ENCODE measurements around the gene PPP1R11. TPM values are rescaled to one million over a fixed set of nuclear protein-coding genes. Genes with fewer than 3 reads are reported as not detected.
"Not testable (repeated sequence)": the region's sequence is repeated elsewhere in the genome, so short reads cannot be mapped to it uniquely, and the experiment has no call there.

The PPP1R11 gene
- total RNA-seq, 4 donors from 2014 or later: 55.3 to 276 (median 79.1) TPM

GRCh38 chr6:30116724-30117123, 49.7 kb downstream of the PPP1R11 start:
- H3K27ac ChIP-seq: no peak overlapping the region
- no peaks in the 10 kb centered on the region for H3K36me3 ChIP-seq
- TF ChIP-seq POLR2AphosphoS5 (IDR thresholded peaks at IDR 0.05) (no peak), EP300 (IDR thresholded peaks at IDR 0.05; ENCODE audit: low read depth) (no peak), POLR2A (IDR thresholded peaks at IDR 0.05) (no peak)
- TF ChIP-seq, protein P1, sequence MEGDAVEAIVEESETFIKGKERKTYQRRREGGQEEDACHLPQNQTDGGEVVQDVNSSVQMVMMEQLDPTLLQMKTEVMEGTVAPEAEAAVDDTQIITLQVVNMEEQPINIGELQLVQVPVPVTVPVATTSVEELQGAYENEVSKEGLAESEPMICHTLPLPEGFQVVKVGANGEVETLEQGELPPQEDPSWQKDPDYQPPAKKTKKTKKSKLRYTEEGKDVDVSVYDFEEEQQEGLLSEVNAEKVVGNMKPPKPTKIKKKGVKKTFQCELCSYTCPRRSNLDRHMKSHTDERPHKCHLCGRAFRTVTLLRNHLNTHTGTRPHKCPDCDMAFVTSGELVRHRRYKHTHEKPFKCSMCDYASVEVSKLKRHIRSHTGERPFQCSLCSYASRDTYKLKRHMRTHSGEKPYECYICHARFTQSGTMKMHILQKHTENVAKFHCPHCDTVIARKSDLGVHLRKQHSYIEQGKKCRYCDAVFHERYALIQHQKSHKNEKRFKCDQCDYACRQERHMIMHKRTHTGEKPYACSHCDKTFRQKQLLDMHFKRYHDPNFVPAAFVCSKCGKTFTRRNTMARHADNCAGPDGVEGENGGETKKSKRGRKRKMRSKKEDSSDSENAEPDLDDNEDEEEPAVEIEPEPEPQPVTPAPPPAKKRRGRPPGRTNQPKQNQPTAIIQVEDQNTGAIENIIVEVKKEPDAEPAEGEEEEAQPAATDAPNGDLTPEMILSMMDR (IDR thresholded peaks at IDR 0.05): peak in 1 of 5 experiments; percentile 10
- no peaks in the 10 kb centered on the region for H3K9me3 ChIP-seq
- peaks cover 16% of the 10 kb centered on the region for H3K27me3 ChIP-seq
- in situ Hi-C loops (cut with MboI; ENCODE audit: low pct_ligation_motif_present in 1 of 4, low pct_unique_long_range_greater_than_20kb in 1 of 4, low sequenced_read_pairs in 3 of 4) (no loop called here), intact Hi-C loops (cut with DNase I; ENCODE audit: low total_unique reads) (no loop called here)
- H3K4me1 ChIP-seq: peaks cover 0 to 31% (median 23%) of the 10 kb centered on the region in 4 donors
- DNase-seq: no peak
- WGBS, 2 donors (ENCODE audit: low coverage in 1 of 2): 72 to 73% methylated on average over 4 to 6 of the region's 6 CpGs
- no peak overlapping the region for H3K4me3 ChIP-seq

GRCh38 chr6:30118691-30119090, 51.7 kb downstream of the PPP1R11 start:
- in situ Hi-C loops (cut with MboI; ENCODE audit: low pct_ligation_motif_present in 1 of 4, low pct_unique_long_range_greater_than_20kb in 1 of 4, low sequenced_read_pairs in 3 of 4); H3K36me3 ChIP-seq; H3K9me3 ChIP-seq; DNase-seq; intact Hi-C loops (cut with DNase I; ENCODE audit: low total_unique reads); H3K27me3 ChIP-seq; H3K4me3 ChIP-seq: not testable (repeated sequence)
- Histone ChIP-seq H3K27ac (peak overlapping the region; percentile 21 to 49 (median 38)), H3K4me1 (peaks cover 0 to 39% (median 23%) of the 10 kb centered on the region in 4 donors)
- 93% methylated on average over 2 to 5 of the region's 5 CpGs for WGBS, 2 donors (ENCODE audit: low coverage in 1 of 2)

Small RNA genes within 50 kb of the gene (small RNA-seq; reads per million reads assigned to genes)
- gene RF02218 (0 reads per million in 4 donors), gene RF02219 (0 reads per million in 4 donors), gene RF02220 (0 reads per million in 4 donors)

Other genes starting within 250 kb of the PPP1R11 start
- gene HLA-G, start 239.4 kb upstream of the PPP1R11 start, total RNA-seq: not detected
- gene HLA-A, start 124.7 kb upstream of the PPP1R11 start, total RNA-seq: 1,000 to 10,000 TPM in 3 of 4 donors, 100 to 1,000 TPM in 1; 733 to 1,932 (median 1,470) TPM
- 10 to 100 TPM in 3 of 4 donors, not detected in 1; 12.3 to 36.2 (median 21.6) TPM for gene POLR1H, start 5.9 kb upstream of the PPP1R11 start, total RNA-seq
- under 1 TPM in 2 of 4 donors, not detected in 2; 0.27 to 0.95 TPM for gene RNF39, start 8.6 kb downstream of the PPP1R11 start, total RNA-seq
- 100 to 1,000 TPM in 2 of 4 donors, 10 to 100 TPM in 1, 1 to 10 TPM in 1; 3.4 to 221 (median 151) TPM for gene TRIM31, start 45.9 kb downstream of the PPP1R11 start, total RNA-seq
- gene TRIM40, start 68.9 kb downstream of the PPP1R11 start, total RNA-seq: 10 to 100 TPM in 2 of 4 donors, 1 to 10 TPM in 1, under 1 TPM in 1; 0.40 to 14.8 (median 7.0) TPM
- gene TRIM10, start 94.0 kb downstream of the PPP1R11 start, total RNA-seq: 10 to 100 TPM in 1 of 4 donors, 1 to 10 TPM in 2, under 1 TPM in 1; 0.20 to 19.8 (median 3.7) TPM
- gene TRIM15, start 96.3 kb downstream of the PPP1R11 start, total RNA-seq: 10 to 100 TPM in 3 of 4 donors, 1 to 10 TPM in 1; 5.8 to 90.7 (median 51.8) TPM
- 10 to 100 TPM; 19.5 to 92.0 (median 53.2) TPM for gene TRIM26, start 146.2 kb downstream of the PPP1R11 start, total RNA-seq